Inferior parietal cortex (tissue), 1 donor: ENCODE results near the gene CANX.

Experiments
- DNase-seq: peaks from one replicate; pipeline ENCODE4 v3.0.0-alpha.2; 2016; ENCODE audit errors: extremely low spot score

CANX gene

GRCh38 chr5:179774442-179774841 lies 75.7 kb downstream of the CANX start:
- DNase-seq = no peak

GRCh38 chr5:179776411-179776938 lies 77.7 kb downstream of the CANX start:
- no peak for DNase-seq

GRCh38 chr5:179777456-179777855 lies 78.7 kb downstream of the CANX start:
- DNase-seq = no peak

GRCh38 chr5:179777909-179778308 lies 79.1 kb downstream of the CANX start:
- no peak for DNase-seq

GRCh38 chr5:179778591-179778990 lies 79.8 kb downstream of the CANX start:
- no peak for DNase-seq

- no peak for DNase-seq
Measured at GRCh38 chr5:179779826-179780225, 81.1 kb downstream of the CANX start.

- no peak for DNase-seq
Measured at GRCh38 chr5:179780362-179780761, 81.6 kb downstream of the CANX start.
